HepG2 (cell line): ENCODE results near the gene CPEB3. TPM values are rescaled to one million over a fixed set of nuclear protein-coding genes. Genes with fewer than 3 reads are reported as not detected.

Source experiments
- AGO1 ChIP-seq: fragments of 200-400 bp; formaldehyde crosslinking; IDR thresholded peaks from 2 replicates; pipeline ENCODE4 v1.6.1; 2017; ENCODE audit warnings: mild to moderate bottlenecking, low read depth, low read length, moderate library complexity; ENCODE audit not compliant: poor library complexity, severe bottlenecking
- FOXP4 ChIP-seq: sonication (generic); formaldehyde crosslinking; IDR thresholded peaks from 2 replicates; pipeline ENCODE4 v1.4.0; 2020; ENCODE audit warnings: missing genetic modification reagents
- KDM3A ChIP-seq: IDR thresholded peaks from 2 replicates; pipeline ENCODE4 v1.6.1; 2018; ENCODE audit warnings: low read depth, missing compliant biosample characterization
- NFE2 ChIP-seq: sonication (generic); formaldehyde crosslinking; IDR thresholded peaks from 2 replicates; pipeline ENCODE4 v1.4.0; 2020; ENCODE audit warnings: missing genetic modification reagents
- PHB2 ChIP-seq: fragments of 450-650 bp; IDR thresholded peaks from 2 replicates; pipeline ENCODE4 v1.6.1; 2018; ENCODE audit not compliant: partially characterized antibody
- PPARG ChIP-seq: conservative IDR thresholded peaks from 2 replicates; pipeline ENCODE4 v1.6.1; 2016; ENCODE audit warnings: missing biosample characterization, missing genetic modification reagents
- ZBTB3 ChIP-seq: sonication (generic); formaldehyde crosslinking; IDR thresholded peaks from 2 replicates; pipeline ENCODE4 v1.4.0; 2020; ENCODE audit warnings: low read depth, mild to moderate bottlenecking, moderate library complexity, missing genetic modification reagents, borderline replicate concordance
- ZBTB8A ChIP-seq: sonication (generic); formaldehyde crosslinking; IDR thresholded peaks from 2 replicates; pipeline ENCODE4 v1.4.0; 2020; ENCODE audit warnings: mild to moderate bottlenecking, low read depth, missing genetic modification reagents, borderline replicate concordance
- ZNF20 ChIP-seq: sonication (generic); formaldehyde crosslinking; IDR thresholded peaks from 2 replicates; pipeline ENCODE4 v1.4.0; 2020; ENCODE audit warnings: mild to moderate bottlenecking, moderate library complexity, missing genetic modification reagents
- ZNF251 ChIP-seq: sonication (generic); formaldehyde crosslinking; IDR thresholded peaks from 2 replicates; pipeline ENCODE4 v1.9.0; 2021; ENCODE audit warnings: mild to moderate bottlenecking, missing genetic modification reagents
- ZNF597 ChIP-seq: sonication (generic); formaldehyde crosslinking; IDR thresholded peaks from 2 replicates; pipeline ENCODE4 v1.5.0; 2020; ENCODE audit warnings: missing genetic modification reagents
- ZNF749 ChIP-seq: sonication (generic); formaldehyde crosslinking; IDR thresholded peaks from 2 replicates; pipeline ENCODE4 v1.8.0; 2022; ENCODE audit warnings: mild to moderate bottlenecking, missing genetic modification reagents, moderate library complexity, borderline replicate concordance
- ZNF772 ChIP-seq: sonication (generic); formaldehyde crosslinking; IDR thresholded peaks from 2 replicates; pipeline ENCODE4 v1.5.0; 2020; ENCODE audit warnings: mild to moderate bottlenecking, missing genetic modification reagents
- ZNF839 ChIP-seq: sonication (generic); formaldehyde crosslinking; IDR thresholded peaks from 2 replicates; pipeline ENCODE4 v1.4.0; 2020; ENCODE audit warnings: missing genetic modification reagents, mild to moderate bottlenecking, borderline replicate concordance
- ZNF850 ChIP-seq: sonication (generic); formaldehyde crosslinking; conservative IDR thresholded peaks from 2 replicates; pipeline ENCODE4 v1.9.0; 2021; ENCODE audit warnings: mild to moderate bottlenecking, missing genetic modification reagents
- polyA plus RNA-seq, 8 experiments: library from polyadenylated mRNA; depleted of rRNA in 3 of 8; stranded (reverse) in 7 of 8; unstranded in 1 of 8; fragments of >200 nt; fragmentation: Illumina TruSeq in 4 of 8; extraction: Trizol in 4 of 8; gene quantifications; 2 replicates each; pipeline versions ENCODE4 v1.2.1 to v1.2.3, GENCODE V29; 2011 to 2016; ENCODE audit warnings: low read depth in 4 of 8, missing spikeins in 1 of 8, mixed read lengths in 1 of 8; ENCODE audit not compliant: insufficient read depth in 1 of 8
- total RNA-seq, 5 experiments: library from RNA; depleted of rRNA; stranded (reverse); fragments of >200 nt; fragmentation: Illumina TruSeq; extraction: Trizol; gene quantifications; 2 replicates each; pipeline ENCODE4 v1.2.3, GENCODE V29; 2016; ENCODE audit warnings: low read depth in 1 of 5
- TF ChIP-seq, protein P1 (sequence below): sonication (generic); formaldehyde crosslinking; conservative IDR thresholded peaks from 2 replicates; pipeline ENCODE4 v1.8.0; 2022; ENCODE audit warnings: mild to moderate bottlenecking, moderate library complexity, missing genetic modification reagents
- TF ChIP-seq, protein P2 (sequence below): sonication (generic); formaldehyde crosslinking; IDR thresholded peaks from 2 replicates; pipeline ENCODE4 v1.9.0; 2021; ENCODE audit warnings: mild to moderate bottlenecking, missing genetic modification reagents

CPEB3 gene
- total and polyA plus RNA-seq, 2 of the 13 experiments (the other 11 are each of a cell fraction or from before 2014, with no cell fraction given) = 0.66 to 0.70 TPM

DNA sequence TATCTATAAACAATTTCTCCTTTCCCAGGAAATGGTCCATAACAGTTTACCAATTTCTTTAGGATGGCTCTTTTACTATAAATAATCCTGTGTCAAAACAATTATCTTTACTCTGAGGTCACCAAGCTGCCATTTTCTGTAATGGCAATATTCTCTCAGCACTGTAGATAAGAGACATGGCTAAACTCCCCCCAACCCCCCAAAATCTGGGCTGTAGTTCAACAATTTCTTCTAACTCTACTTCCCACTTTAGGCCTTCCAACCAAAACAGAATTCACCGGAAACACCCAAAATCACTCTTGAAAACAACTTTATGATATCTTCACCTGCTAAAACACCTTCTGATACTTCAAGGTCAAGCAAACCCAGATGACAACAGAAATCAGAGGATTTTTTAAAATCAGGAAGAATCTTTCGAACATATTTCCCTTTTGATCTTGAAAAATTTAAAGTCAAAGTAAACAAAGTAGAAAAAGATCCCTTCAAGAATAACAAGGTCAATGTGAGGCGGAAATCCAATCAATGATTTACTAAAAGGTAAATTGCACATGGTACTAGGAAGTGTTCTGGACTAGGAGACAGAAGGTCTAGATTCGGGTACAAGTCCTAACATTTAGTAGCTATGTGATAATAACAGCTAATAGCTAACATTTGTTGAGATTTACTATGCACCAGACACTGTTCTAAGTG is 176.8 kb downstream of the CPEB3 start (continued):
- no peak for TF ChIP-seq NFE2 (CRISPR knock-in tag)
- no peak for TF ChIP-seq ZNF772 (CRISPR knock-in tag)
- TF ChIP-seq PPARG (CRISPR knock-in tag) = peak; percentile 78
- no peak for TF ChIP-seq PHB2
- no peak for TF ChIP-seq ZNF850 (CRISPR knock-in tag)
- no peak for TF ChIP-seq ZNF749 (CRISPR knock-in tag)
- no peak for TF ChIP-seq ZBTB3 (CRISPR knock-in tag)
- no peak for TF ChIP-seq ZNF597
- peak; percentile 59; the same call in 1 of the 2 replicates for TF ChIP-seq FOXP4 (CRISPR knock-in tag)
- TF ChIP-seq ZNF839 (CRISPR knock-in tag) = no peak
- no peak for TF ChIP-seq ZNF20 (CRISPR knock-in tag)
- TF ChIP-seq, protein P1, sequence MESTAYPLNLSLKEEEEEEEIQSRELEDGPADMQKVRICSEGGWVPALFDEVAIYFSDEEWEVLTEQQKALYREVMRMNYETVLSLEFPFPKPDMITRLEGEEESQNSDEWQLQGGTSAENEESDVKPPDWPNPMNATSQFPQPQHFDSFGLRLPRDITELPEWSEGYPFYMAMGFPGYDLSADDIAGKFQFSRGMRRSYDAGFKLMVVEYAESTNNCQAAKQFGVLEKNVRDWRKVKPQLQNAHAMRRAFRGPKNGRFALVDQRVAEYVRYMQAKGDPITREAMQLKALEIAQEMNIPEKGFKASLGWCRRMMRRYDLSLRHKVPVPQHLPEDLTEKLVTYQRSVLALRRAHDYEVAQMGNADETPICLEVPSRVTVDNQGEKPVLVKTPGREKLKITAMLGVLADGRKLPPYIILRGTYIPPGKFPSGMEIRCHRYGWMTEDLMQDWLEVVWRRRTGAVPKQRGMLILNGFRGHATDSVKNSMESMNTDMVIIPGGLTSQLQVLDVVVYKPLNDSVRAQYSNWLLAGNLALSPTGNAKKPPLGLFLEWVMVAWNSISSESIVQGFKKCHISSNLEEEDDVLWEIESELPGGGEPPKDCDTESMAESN (CRISPR knock-in tag) = no peak
- TF ChIP-seq, protein P2, sequence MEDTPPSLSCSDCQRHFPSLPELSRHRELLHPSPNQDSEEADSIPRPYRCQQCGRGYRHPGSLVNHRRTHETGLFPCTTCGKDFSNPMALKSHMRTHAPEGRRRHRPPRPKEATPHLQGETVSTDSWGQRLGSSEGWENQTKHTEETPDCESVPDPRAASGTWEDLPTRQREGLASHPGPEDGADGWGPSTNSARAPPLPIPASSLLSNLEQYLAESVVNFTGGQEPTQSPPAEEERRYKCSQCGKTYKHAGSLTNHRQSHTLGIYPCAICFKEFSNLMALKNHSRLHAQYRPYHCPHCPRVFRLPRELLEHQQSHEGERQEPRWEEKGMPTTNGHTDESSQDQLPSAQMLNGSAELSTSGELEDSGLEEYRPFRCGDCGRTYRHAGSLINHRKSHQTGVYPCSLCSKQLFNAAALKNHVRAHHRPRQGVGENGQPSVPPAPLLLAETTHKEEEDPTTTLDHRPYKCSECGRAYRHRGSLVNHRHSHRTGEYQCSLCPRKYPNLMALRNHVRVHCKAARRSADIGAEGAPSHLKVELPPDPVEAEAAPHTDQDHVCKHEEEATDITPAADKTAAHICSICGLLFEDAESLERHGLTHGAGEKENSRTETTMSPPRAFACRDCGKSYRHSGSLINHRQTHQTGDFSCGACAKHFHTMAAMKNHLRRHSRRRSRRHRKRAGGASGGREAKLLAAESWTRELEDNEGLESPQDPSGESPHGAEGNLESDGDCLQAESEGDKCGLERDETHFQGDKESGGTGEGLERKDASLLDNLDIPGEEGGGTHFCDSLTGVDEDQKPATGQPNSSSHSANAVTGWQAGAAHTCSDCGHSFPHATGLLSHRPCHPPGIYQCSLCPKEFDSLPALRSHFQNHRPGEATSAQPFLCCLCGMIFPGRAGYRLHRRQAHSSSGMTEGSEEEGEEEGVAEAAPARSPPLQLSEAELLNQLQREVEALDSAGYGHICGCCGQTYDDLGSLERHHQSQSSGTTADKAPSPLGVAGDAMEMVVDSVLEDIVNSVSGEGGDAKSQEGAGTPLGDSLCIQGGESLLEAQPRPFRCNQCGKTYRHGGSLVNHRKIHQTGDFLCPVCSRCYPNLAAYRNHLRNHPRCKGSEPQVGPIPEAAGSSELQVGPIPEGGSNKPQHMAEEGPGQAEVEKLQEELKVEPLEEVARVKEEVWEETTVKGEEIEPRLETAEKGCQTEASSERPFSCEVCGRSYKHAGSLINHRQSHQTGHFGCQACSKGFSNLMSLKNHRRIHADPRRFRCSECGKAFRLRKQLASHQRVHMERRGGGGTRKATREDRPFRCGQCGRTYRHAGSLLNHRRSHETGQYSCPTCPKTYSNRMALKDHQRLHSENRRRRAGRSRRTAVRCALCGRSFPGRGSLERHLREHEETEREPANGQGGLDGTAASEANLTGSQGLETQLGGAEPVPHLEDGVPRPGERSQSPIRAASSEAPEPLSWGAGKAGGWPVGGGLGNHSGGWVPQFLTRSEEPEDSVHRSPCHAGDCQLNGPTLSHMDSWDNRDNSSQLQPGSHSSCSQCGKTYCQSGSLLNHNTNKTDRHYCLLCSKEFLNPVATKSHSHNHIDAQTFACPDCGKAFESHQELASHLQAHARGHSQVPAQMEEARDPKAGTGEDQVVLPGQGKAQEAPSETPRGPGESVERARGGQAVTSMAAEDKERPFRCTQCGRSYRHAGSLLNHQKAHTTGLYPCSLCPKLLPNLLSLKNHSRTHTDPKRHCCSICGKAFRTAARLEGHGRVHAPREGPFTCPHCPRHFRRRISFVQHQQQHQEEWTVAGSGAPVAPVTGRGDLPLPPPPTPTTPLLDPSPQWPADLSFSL (CRISPR knock-in tag) = no peak
- no peak for TF ChIP-seq ZBTB8A (CRISPR knock-in tag)
- TF ChIP-seq KDM3A (CRISPR knock-in tag) = no peak
- TF ChIP-seq ZNF251 (CRISPR knock-in tag) = no peak
- TF ChIP-seq AGO1 = no peak
